GM10847 (cell line): Measurements from ENCODE around the gene WNT3A.

Experiments used
- POLR2A ChIP-seq: IDR thresholded peaks from 2 replicates; pipeline ENCODE4 v1.6.1; 2011; ENCODE audit not compliant: insufficient read length; ENCODE audit errors: extremely low read depth

Gene WNT3A

DNA sequence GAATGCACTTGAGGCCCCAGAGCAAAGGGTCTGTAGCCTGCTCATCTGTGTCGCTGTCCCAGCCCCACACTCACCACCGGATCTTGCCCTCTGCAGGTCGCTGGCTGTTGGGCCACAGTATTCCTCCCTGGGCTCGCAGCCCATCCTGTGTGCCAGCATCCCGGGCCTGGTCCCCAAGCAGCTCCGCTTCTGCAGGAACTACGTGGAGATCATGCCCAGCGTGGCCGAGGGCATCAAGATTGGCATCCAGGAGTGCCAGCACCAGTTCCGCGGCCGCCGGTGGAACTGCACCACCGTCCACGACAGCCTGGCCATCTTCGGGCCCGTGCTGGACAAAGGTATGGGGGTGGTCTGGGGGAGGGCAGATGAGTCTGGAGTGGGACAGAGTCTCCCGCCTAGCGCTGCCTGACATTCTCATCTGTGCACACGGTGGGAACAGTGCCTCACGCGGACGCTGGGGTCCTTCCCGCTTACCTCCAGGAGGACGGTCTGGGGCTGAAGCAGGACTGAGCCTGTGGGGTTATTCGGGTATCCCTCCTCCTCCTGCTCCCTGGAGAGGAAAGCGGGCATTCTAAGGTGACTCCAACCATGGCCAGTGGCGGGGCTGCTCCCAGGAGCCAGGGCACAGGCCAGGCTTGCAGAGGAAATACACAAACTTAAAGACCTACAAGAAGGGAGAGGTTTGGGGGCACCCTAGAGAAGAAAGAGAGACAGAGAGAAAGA lies 15.9 kb downstream of the WNT3A start:
- TF ChIP-seq POLR2A = no peak

DNA sequence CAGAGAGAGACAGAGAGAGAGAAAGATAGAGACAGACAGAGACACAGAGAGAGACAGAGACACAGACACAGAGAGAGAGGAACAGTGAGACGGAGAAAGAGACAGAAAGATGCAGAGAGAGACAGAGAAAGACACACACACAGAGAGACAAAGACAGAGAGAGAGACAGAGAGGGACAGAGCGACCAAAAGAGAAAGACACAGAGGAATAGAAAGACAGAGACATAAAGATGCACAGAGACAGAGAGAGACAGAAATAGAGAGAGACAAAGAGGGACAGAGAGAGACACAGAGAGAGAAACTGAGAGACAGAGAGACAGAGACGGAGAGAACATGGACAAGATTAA lies 16.5 kb downstream of the WNT3A start:
- TF ChIP-seq POLR2A = no peak

DNA sequence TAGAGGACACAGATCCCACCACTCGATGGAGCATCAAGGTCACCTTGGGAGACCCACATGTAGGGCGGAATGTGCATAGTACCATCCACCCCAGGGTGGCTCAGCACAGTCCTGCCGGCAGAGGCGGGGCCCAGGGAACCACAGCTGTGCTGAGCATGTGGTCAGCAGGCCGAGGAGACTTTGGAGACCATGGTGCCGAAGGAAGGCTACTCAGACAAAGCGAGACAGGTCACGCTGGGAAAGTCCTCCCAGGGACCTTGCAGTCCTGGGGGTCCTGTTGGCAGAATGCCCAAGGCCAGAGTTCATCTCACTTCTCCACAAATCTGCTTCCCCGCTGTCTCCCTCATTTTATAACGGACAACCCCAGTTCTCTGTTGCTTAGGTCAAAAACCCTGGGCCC lies 22.5 kb downstream of the WNT3A start:
- no peak for TF ChIP-seq POLR2A

DNA sequence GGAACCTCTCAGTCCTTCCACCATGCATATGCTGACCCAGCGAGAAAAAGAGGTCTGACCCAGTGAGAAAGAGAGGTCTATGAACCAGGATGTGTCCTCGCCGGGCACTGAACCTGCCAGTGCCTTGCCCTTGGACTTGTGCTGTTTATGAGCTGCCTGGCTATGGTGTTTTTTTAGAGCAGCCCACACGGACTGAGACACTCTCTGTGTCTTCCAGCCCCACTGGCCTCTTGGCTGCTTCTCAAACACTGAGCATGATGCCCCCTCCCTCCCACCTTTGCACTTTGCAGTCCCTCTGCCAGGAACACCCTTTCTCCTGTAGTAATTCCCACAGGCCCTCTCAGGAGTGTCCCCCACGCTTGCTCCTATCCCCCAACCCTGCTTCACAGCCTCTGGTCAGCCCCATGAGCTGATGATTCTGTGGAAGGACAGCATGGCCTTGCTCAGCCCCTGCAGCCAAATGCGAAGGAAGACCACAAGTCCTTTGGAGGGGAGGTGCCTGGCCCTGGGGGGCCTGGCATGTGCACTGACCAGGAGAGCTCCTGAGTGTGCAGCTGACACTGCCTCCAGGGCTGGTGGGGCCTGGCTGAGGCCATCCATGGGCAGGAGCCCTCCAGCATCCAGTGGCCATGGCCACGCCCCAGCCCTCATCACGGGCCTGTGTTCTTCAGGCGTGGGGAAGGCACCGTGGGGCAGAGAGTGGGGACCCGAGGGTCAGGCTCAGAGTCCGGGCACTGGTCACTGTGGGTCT lies 23.8 kb downstream of the WNT3A start:
- TF ChIP-seq POLR2A = no peak

DNA sequence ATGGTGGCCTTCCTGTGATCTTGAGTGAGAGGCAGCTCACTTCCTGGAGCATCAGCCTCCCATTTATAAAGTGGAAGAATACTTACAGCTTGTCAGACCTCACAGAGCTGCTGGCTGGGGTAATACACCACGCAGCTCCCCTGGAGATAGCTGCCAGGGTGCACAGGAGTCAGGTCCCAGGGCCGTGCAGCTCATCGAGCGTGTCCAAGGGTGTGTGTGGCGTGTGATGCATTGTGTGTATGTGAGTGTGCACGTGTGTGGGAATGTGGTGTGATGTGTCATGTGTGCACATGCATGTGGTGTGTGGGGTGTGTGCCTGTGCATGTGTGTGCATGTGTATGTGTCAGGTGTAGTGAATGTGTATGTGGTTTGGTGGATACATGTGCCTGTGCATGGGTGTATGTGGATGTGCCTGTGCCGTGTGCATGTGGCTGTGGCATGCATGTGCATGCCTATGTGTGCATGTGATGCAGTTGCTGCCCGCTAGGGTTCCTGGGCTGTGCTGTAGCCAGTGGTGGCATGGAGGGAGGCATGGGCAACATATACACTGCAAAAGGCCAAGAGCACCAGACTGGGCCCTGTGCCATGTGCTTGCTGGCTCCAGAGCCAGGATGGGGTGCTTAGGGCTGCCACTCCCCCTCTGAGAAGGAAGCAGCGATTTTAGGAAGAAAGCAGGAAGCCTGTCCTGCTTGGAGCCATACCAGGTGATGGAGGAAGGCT lies 24.6 kb downstream of the WNT3A start:
- no peak for TF ChIP-seq POLR2A

DNA sequence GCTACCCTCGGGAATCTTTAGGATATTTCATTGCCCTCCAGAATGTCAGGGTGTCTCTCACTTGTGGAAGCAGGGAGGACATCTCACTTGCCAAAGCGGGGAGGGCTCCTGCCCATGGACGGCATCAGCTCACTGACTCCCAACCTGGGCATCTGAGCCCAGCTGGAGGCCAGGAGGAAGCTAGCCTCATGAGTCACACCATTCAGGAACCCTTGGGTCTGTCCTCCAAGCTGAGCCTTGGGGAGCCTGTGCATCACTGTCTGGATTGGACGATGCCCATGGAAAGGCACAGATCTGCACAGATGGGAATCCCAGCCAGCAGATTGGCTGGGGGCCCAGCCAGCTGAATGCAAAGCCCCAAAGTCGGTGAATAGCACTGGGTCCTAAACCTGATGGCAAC lies 25.2 kb downstream of the WNT3A start:
- no peak for TF ChIP-seq POLR2A

DNA sequence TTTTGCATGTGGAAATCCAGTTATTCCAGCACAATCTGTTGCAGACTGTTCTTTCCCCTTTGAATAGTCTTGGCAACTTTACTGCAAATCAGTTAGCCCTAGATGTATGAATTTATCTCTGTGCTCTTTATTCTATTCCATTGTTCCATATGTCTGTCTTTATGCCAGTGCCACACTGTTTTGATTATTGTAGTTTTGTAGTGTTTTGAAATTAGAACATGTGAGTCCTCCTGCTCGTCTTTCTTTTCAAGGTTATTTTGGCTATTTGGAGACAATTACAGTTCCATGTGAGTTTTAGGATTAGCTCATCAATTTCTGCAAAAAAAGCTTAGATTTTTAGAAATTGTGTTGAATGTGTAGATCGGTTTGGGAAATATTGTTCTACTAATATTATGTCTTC lies 26.6 kb downstream of the WNT3A start:
- no peak for TF ChIP-seq POLR2A

DNA sequence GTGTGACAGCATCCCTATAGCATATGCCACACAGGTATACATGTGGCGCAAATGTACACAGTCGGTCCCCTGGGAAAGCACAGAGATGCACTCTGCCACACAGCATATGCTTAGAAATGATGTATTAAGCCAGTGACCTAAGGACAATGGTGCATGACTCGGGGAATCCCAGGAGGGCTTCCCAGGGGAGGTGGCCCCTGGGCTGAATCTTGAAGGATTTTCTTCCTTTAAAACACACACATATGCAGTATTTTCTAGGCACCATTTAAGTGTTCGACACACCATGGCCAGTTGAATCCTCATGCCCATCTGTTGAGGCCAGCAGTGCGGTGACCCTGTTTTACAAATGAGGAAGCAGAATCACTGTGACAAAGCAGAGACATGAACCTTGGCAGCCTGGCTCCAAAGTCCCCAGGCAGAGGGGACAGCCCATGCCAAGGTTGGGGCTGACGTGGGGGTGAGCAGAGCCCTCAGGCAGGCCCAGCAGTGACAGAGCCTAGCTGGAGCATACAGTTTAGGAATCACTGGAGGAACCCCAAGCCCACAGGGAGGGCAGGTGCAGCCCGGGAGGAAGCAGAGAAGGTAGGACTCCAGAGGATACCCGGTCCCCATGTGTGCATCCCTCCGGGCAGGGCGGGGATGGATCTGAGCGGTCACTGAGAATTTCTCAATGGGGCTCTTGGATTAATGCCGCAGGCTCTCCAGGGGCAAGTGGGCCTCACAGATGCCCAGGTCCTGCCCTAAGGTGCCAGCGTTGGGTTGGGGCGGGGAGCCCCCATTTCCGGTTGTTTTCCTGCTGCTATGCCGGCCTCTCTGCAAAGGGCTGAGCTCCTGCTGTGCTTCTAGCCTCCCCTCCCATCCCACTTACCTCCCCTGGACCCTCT lies 28.4 kb downstream of the WNT3A start:
- TF ChIP-seq POLR2A = no peak

DNA sequence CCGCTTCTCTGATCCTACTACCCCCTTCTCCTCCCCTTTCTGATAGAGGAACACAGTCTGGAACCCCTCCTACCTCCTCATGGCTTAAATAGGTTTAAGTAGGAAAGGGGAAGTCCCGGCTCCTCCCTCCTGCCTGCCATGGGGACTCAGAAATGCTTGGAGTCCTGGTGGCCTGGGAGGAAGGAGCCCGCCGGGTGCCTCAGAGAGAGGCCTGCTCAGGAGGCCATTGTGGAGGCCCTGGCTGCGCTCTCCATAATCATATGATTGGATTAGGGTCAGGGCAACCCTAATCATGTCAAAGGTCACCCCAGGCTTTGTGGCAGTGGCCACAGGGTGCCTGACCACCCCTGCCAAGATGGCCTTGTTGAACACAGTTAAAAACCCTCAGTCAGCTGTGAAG lies 29.0 kb downstream of the WNT3A start:
- no peak for TF ChIP-seq POLR2A

DNA sequence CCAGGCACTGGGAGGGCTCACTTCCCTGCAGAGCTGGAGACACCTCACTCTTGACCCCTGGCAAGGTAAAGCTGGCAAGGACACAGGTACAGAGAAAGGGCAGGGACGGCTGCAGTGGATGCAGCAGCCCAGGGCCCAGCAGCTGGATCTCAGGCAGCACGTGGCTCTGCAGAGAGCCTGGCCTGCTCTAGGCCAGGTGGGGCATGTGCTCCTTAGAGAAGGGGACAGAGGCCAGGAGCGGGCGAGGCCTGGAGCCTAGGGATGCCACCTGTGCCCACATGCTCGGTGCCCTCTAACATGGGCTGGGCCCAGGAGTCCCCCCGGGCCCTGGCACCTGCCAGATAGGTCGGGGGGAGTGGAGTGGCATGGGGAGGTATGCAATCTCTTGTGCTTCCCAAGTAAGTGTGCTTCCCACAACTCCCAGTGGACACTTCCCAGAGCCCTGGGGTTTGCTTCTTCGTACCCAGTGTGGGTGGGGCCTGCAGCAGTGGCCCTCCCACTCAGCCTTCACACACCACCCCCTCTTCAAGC lies 30.0 kb downstream of the WNT3A start:
- TF ChIP-seq POLR2A = no peak

DNA sequence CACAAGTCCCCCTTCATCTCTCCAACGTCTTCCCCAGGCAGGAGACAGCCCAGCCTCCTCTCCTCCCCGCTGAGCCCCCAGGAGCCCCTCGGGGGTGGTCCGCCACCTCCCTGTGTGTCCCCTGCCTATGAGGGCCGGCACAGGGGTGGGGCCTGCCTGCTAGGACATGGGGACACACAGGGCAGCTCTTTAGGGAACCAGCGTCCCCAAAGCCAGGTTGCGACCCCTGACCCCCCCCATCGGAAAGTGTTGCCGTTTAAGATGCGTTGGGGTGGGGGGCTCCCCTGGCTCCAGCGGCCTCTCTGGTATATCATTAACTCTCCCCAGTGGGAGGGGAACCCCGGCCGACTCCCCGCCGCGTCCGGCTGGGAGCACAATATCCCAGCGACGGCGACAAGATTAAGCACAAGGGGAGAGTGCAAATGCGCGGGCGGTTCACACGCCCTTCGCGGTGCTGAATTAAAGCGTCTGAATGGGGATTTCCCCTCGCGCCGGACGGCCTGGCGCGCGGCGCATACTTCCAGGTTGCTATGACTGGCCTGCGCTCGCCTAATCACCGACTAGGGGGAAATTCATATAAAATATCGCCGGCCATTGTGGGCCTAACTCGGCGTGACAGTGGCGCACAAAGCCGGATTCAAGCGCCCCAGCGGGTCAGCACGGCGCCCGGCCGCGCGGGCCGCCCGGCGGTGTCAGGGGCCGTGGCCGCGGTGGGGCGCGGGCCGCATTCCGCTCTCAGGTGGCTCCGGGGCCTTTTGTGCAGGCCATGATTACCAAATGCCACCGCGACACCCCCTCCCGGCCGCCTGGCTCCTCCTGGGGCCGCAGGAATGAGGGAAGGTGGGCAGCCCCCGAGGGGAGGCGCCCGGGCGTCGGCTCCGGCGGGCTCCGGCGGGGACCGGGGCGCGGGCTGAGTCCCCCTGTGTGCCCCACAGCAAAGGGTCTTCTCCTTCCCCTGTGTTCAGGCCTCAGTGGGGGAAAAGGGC lies 30.9 kb downstream of the WNT3A start:
- no peak for TF ChIP-seq POLR2A

DNA sequence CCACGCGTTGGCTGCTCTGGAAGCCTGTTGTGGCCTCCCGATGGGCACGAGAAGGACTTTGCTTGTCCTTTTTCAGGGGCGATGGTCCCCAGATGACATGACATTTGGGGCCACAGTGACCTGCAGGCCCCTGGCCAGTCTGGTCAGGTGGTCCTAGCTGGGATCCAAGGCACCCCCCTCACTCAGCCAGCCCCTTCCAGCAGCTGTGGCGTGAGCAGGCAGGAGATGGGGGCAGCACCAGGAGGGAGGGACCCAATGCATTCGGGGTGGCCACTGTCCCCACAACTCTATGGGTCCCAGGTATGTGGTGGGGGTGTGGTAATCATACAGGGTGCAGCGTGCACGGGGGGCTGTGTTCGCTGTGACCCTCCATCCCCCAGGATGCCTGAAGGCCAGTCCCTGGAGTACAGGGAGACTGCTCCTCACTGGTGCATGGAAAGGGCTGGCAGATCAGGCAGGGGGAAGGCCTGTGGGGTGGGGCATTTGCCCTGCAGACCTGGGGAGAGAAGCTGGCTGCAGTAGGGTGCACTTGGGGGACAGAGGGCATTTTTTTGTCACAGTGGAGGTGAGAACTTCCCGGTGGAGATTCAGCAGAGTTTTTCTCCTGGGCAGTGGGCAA lies 31.7 kb downstream of the WNT3A start:
- TF ChIP-seq POLR2A = no peak

DNA sequence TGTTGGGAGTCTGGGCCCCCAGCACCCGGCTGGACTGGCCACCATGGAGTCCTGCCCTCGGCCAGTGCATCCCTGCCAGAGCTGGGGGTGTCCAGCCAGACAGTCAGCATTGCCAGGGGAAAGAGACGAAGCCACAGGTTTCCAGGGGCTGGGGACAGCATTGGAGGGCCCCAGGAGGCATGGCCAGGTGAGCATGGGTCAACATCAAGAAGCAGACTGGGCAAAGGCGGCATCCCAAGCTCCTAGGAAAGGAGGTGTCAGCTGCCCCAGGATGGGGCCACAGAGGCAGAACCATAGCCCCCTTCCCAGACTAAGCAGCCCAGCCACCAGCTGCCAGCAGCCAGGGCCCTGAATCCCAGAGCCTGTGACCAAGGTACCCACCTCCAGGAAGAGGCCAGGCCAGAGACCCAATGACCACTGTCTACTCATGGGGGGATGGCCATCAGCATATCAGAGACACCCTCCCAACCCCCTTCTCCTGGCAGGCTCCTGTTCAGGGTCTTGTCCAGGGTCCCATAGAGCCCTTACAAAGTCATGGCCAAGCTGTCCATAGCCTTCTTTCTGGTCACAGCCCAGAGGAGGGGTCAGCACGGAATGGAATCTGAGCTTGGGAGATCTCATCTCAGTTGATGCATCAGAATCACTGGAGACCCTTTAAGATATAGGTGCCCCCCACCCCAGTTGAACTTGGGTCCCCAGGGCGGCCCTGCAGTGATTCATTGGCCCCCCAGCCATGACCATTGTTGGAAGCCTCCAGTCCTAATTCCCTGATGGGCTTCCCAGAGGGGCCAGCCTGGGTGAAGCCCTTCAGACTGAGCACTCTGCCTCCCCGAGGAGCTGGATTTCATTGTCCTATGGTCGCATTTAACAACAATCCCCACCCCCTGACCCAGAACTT lies 32.5 kb downstream of the WNT3A start:
- TF ChIP-seq POLR2A = no peak

DNA sequence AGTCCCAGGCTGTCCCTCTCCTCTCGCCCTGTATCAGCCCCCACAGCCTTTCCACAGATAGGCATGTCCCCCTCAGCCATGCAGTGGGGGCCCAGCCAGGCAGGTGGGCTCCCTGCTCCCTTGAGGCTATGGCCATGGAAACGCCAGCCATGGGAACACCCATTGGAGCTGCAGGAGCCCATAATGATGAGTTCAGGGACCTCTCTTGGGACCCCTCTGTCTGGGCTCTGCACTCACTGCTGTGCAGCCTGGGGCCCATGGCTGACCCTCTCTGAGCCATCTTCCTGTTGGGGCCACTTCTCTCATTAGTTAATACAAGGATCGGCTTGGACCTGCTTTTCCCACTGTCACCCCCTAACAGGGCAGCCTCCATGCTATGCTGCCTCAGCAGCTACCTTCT lies 33.2 kb downstream of the WNT3A start:
- no peak for TF ChIP-seq POLR2A
